Measurements from ENCODE around the gene TMEM168.
A peak's percentile ranks its signal among the peaks of the same experiment; 100 is the strongest.
"Not testable (repeated sequence)": the region's sequence is repeated elsewhere in the genome, so short reads cannot be mapped to it uniquely, and the experiment has no call there.

TMEM168 gene

GRCh38 chr7:112782498-112782897, 7.7 kb downstream of the TMEM168 start:
- FAIRE-seq (peak; percentile 54), DNase-seq (ENCODE audit: insufficient read length, low spot score) (no peak)

GRCh38 chr7:112781558-112781957, 8.6 kb downstream of the TMEM168 start:
- no peak for DNase-seq (ENCODE audit: insufficient read length, low spot score)
- no peak for FAIRE-seq

GRCh38 chr7:112781110-112781509, 9.1 kb downstream of the TMEM168 start:
- peak; percentile 49 for FAIRE-seq

GRCh38 chr7:112779667-112780066, 10.5 kb downstream of the TMEM168 start:
- no peak for FAIRE-seq
- no peak for DNase-seq (ENCODE audit: insufficient read length, low spot score)

More at GRCh38 chr7:112781110-112781509, 9.1 kb downstream of the TMEM168 start:
- no peak for DNase-seq (ENCODE audit: insufficient read length, low spot score)

- FAIRE-seq, result no peak
- DNase-seq (ENCODE audit: insufficient read length, low spot score), result no peak
These were observed 12.8 kb downstream of the TMEM168 start for GRCh38 chr7:112777406-112777805.

GRCh38 chr7:112771166-112771565, 19.0 kb downstream of the TMEM168 start:
- no peak for DNase-seq (ENCODE audit: insufficient read length, low spot score)
- FAIRE-seq, result peak; percentile 59

- FAIRE-seq (no peak), DNase-seq (ENCODE audit: insufficient read length, low spot score) (no peak)
These were observed 20.1 kb downstream of the TMEM168 start for GRCh38 chr7:112770051-112770450.

- DNase-seq (ENCODE audit: insufficient read length, low spot score) (no peak), FAIRE-seq (peak; percentile 64)
These were observed 25.1 kb downstream of the TMEM168 start for GRCh38 chr7:112765105-112765504.

GRCh38 chr7:112763996-112764395, 26.2 kb downstream of the TMEM168 start:
- DNase-seq (ENCODE audit: insufficient read length, low spot score), result no peak
- FAIRE-seq, result no peak

GRCh38 chr7:112763298-112763697, 26.9 kb downstream of the TMEM168 start:
- DNase-seq (ENCODE audit: insufficient read length, low spot score) (no peak), FAIRE-seq (no peak)

- DNase-seq (ENCODE audit: insufficient read length, low spot score), result no peak
- no peak for FAIRE-seq
These were observed 30.3 kb downstream of the TMEM168 start for GRCh38 chr7:112759905-112760304.

GRCh38 chr7:112757337-112757736, 32.9 kb downstream of the TMEM168 start:
- no peak for FAIRE-seq

GRCh38 chr7:112753298-112753697, 36.9 kb downstream of the TMEM168 start:
- FAIRE-seq (no peak), DNase-seq (ENCODE audit: insufficient read length, low spot score) (no peak)

More at GRCh38 chr7:112757337-112757736, 32.9 kb downstream of the TMEM168 start:
- DNase-seq (ENCODE audit: insufficient read length, low spot score), result no peak

GRCh38 chr7:112752576-112752975, 37.6 kb downstream of the TMEM168 start:
- DNase-seq (ENCODE audit: insufficient read length, low spot score) (no peak), FAIRE-seq (no peak)

GRCh38 chr7:112749775-112750174, 40.4 kb downstream of the TMEM168 start:
- FAIRE-seq, result no peak
- DNase-seq (ENCODE audit: insufficient read length, low spot score), result no peak

- FAIRE-seq, result no peak
- no peak for DNase-seq (ENCODE audit: insufficient read length, low spot score)
These were observed 41.8 kb downstream of the TMEM168 start for GRCh38 chr7:112748381-112748780.

GRCh38 chr7:112745635-112746034, 44.6 kb downstream of the TMEM168 start:
- DNase-seq (ENCODE audit: insufficient read length, low spot score) (no peak), FAIRE-seq (no peak)

- DNase-seq (ENCODE audit: insufficient read length, low spot score) (no peak), FAIRE-seq (no peak)
These were observed 45.4 kb downstream of the TMEM168 start for GRCh38 chr7:112744818-112745217.

- no peak for FAIRE-seq
- DNase-seq (ENCODE audit: insufficient read length, low spot score), result no peak
These were observed 46.4 kb downstream of the TMEM168 start for GRCh38 chr7:112743811-112744210.

- DNase-seq (ENCODE audit: insufficient read length, low spot score) (no peak), FAIRE-seq (no peak)
These were observed 49.5 kb downstream of the TMEM168 start for GRCh38 chr7:112740667-112741066.

GRCh38 chr7:112739436-112740180, 50.6 kb downstream of the TMEM168 start:
- FAIRE-seq, result no peak
- DNase-seq (ENCODE audit: insufficient read length, low spot score), result no peak

- DNase-seq (ENCODE audit: insufficient read length, low spot score) (no peak), FAIRE-seq (no peak)
These were observed 54.9 kb downstream of the TMEM168 start for GRCh38 chr7:112735261-112735660.

- FAIRE-seq; DNase-seq (ENCODE audit: insufficient read length, low spot score): not testable (repeated sequence)
These were observed 58.9 kb downstream of the TMEM168 start for GRCh38 chr7:112731324-112731723.
